WTC11 (cell line): ENCODE data around the gene SLC47A2. TPM values are rescaled to one million over a fixed set of nuclear protein-coding genes. Genes with fewer than 3 reads are reported as not detected.

ENCODE experiments used
- ATAC-seq: fragments of 200-7000 bp; cut with Tn5 transposase; 2 replicates; pipeline ENCODE4 v1.10.0; 2021; ENCODE audit warnings: mild to moderate bottlenecking, moderate library complexity
- CTCF ChIA-PET: fragments of 300-600 bp; sonication (Branson Sonifier 250); formaldehyde crosslinking; loops from one replicate; lab custom pipeline; 2021; ENCODE audit warnings: antibody characterized with exemption; lab: Charles Lee
- POLR2A ChIA-PET: fragments of 350-600 bp; sonication (Branson Sonifier 250); formaldehyde crosslinking; loops from one replicate; lab custom pipeline; 2021; ENCODE audit warnings: antibody characterized with exemption; lab: Charles Lee
- DNase-seq: peaks from one replicate; pipeline ENCODE4 v3.0.0; 2021; ENCODE audit warnings: low spot score
- H3K27ac Mint-ChIP-seq: 2 replicates; pipeline ENCODE4 v1.8.0; 2021; ENCODE audit warnings: mixed read lengths
- H3K27me3 Mint-ChIP-seq: 2 replicates; pipeline ENCODE4 v1.8.0; 2021; ENCODE audit warnings: low read depth, mild to moderate bottlenecking, moderate library complexity, mixed read lengths
- H3K36me3 Mint-ChIP-seq: 2 replicates; pipeline ENCODE4 v1.8.0; 2021; ENCODE audit warnings: mixed read lengths
- H3K4me1 Mint-ChIP-seq: 2 replicates; pipeline ENCODE4 v1.8.0; 2022; ENCODE audit warnings: mixed read lengths
- H3K4me3 Mint-ChIP-seq: 2 replicates; pipeline ENCODE4 v1.8.0; 2021; ENCODE audit warnings: mild to moderate bottlenecking, moderate library complexity, mixed read lengths
- H3K9me3 Mint-ChIP-seq: 2 replicates; pipeline ENCODE4 v1.8.0; 2021; ENCODE audit warnings: mixed read lengths
- CBFB ChIP-seq: sonication (generic); formaldehyde crosslinking; IDR thresholded peaks from 2 replicates; pipeline ENCODE4 v1.8.1; 2022; ENCODE audit warnings: mild to moderate bottlenecking, low read depth, missing genetic modification reagents
- CREB1 ChIP-seq: sonication (generic); formaldehyde crosslinking; IDR thresholded peaks from 2 replicates; pipeline ENCODE4 v1.8.0; 2023; ENCODE audit warnings: mild to moderate bottlenecking, missing genetic modification reagents
- CREM ChIP-seq: sonication (generic); formaldehyde crosslinking; IDR thresholded peaks from 2 replicates; pipeline ENCODE4 v1.8.1; 2022; ENCODE audit warnings: mild to moderate bottlenecking, missing genetic modification reagents, moderate library complexity
- GABPB1 ChIP-seq: sonication (generic); formaldehyde crosslinking; IDR thresholded peaks from 2 replicates; pipeline ENCODE4 v1.8.1; 2023; ENCODE audit warnings: mild to moderate bottlenecking, missing genetic modification reagents
- NFATC4 ChIP-seq: fragments of 250-450 bp; sonication (Bioruptor Pico); IDR thresholded peaks from 2 replicates; pipeline ENCODE4 v1.9.0; 2021; ENCODE audit warnings: mild to moderate bottlenecking
- NFYB ChIP-seq: sonication (generic); formaldehyde crosslinking; conservative IDR thresholded peaks from 2 replicates; pipeline ENCODE4 v1.8.0; 2022; ENCODE audit warnings: low read depth, missing genetic modification reagents
- RELA ChIP-seq: sonication (generic); formaldehyde crosslinking; IDR thresholded peaks from 2 replicates; pipeline ENCODE4 v1.8.1; 2022; ENCODE audit warnings: missing genetic modification reagents, mild to moderate bottlenecking, borderline replicate concordance
- TEAD1 ChIP-seq: sonication (generic); formaldehyde crosslinking; IDR thresholded peaks from 2 replicates; pipeline ENCODE4 v1.8.0; 2022; ENCODE audit warnings: mild to moderate bottlenecking, missing genetic modification reagents
- TEAD4 ChIP-seq: sonication (generic); formaldehyde crosslinking; IDR thresholded peaks from 2 replicates; pipeline ENCODE4 v1.8.0; 2022; ENCODE audit warnings: mild to moderate bottlenecking, missing genetic modification reagents
- ZNF416 ChIP-seq: fragments of 250-450 bp; sonication (Bioruptor Pico); IDR thresholded peaks from 2 replicates; pipeline ENCODE4 v1.9.0; 2021; ENCODE audit warnings: mild to moderate bottlenecking, inconsistent platforms
- total RNA-seq: library from RNA; stranded (reverse); gene quantifications from 3 replicates; pipeline ENCODE4 v1.2.3, GENCODE V29; 2021
- TF ChIP-seq, protein P1 (sequence below): sonication (generic); formaldehyde crosslinking; IDR thresholded peaks from 2 replicates; pipeline ENCODE4 v1.8.0; 2023; ENCODE audit warnings: missing genetic modification reagents
- TF ChIP-seq, protein P2 (sequence below): sonication (generic); formaldehyde crosslinking; conservative IDR thresholded peaks from 2 replicates; pipeline ENCODE4 v1.8.1; 2023; ENCODE audit warnings: mild to moderate bottlenecking, low read depth, missing genetic modification reagents, moderate library complexity
- TF ChIP-seq, protein P3 (sequence below): sonication (generic); formaldehyde crosslinking; IDR thresholded peaks from 2 replicates; pipeline ENCODE4 v1.8.0; 2022; ENCODE audit warnings: mild to moderate bottlenecking, missing genetic modification reagents
- TF ChIP-seq, protein P4 (sequence below): sonication (generic); formaldehyde crosslinking; IDR thresholded peaks from 2 replicates; pipeline ENCODE4 v1.8.1; 2023; ENCODE audit warnings: mild to moderate bottlenecking, missing genetic modification reagents, borderline replicate concordance

The SLC47A2 gene
- total RNA-seq, 1 experiment from 2014 or later: not detected

DNA sequence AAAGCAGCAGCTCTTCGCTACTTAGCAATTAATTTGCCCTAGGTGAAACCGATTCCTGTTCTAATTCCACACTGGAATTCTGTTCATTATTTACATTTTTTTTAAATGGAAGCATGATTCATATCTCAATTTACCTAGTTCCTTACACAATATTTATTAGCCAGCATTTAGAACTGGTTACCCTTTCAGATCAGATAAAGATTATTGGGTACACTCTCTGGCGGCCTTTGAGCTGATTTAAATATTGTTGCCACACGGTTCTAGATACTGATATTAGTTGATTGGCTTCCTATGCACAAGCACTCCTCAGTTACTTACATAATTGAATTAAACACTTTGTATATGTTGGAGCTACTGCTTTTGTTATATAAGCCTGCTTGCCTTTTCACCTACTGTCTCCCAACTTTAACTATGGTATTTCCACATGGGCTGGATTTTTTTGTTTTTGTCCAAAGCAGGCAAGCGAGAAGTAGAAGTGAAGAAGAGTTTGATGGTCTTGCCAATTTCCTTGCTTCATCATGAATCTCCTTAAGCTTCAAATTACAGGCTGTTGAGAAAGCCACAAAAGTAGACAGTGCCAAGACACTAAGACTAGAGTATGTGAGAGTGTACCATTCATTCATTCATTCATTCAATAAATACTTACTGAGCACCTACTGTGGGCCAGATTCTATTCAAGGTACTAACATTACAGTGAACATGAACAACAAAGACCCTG is 71.7 kb downstream of the SLC47A2 start:
- POLR2A ChIA-PET: no interaction called here
- peaks cover 54% of the 10 kb centered on the region for H3K4me1 Mint-ChIP-seq
- no peak for ATAC-seq
- H3K36me3 Mint-ChIP-seq: no peaks in the 10 kb centered on the region
- no peaks in the 10 kb centered on the region for H3K9me3 Mint-ChIP-seq
- H3K4me3 Mint-ChIP-seq: no peak overlapping the region
- TF ChIP-seq CREB1 (CRISPR knock-in tag) (no peak), NFATC4 (no peak)
- CTCF ChIA-PET: interaction anchor here (0.9 to 1.8 kb wide), 3 partner anchors 30 to 74 kb away, joined by 3 to 6 read pairs (median 4); no protein-coding TSS in a partner anchor
- DNase-seq: no peak
- H3K27ac Mint-ChIP-seq: no peak overlapping the region
- peaks cover 8% of the 10 kb centered on the region for H3K27me3 Mint-ChIP-seq

DNA sequence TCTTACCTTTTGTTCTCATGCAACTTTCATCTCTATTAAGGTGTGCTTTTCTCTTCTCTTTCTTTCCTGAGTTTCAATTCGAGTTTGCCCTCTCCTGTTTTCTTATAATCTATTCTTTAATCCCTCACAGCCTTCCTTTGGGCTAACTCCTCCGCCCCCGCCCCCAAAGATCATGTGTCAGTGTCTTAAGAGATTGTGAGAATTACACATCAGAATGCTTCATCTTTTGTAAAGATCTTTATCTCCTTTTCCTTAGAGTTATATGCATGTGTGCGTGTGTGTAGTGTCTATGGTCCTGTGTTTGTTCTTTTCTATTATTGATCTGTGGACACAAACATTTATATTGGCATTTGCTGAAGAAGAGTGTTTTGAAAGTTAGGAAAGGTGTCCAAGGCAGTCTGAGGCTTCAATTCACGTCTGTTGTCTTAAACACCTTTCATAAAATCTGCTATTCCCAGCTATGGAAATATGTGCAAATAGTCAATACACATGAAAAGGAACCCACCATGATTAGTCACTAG is 74.0 kb downstream of the SLC47A2 start:
- no peaks in the 10 kb centered on the region for H3K36me3 Mint-ChIP-seq
- POLR2A ChIA-PET: interaction anchor here (0.6 to 0.7 kb wide), 2 partner anchors 86 to 302 kb away, joined by 4 to 7 read pairs; no protein-coding TSS in a partner anchor
- no peak for DNase-seq
- H3K9me3 Mint-ChIP-seq: peaks cover 4% of the 10 kb centered on the region; the same call in 1 of the 2 replicates
- CTCF ChIA-PET: interaction anchor here (0.9 to 1.8 kb wide), 5 partner anchors 8 to 280 kb away, joined by 3 to 7 read pairs (median 4); partner anchors contain the start of gene B9D1
- H3K4me3 Mint-ChIP-seq: no peak overlapping the region
- H3K4me1 Mint-ChIP-seq: peaks cover 42% of the 10 kb centered on the region
- H3K27me3 Mint-ChIP-seq: peaks cover 8% of the 10 kb centered on the region
- no peak overlapping the region for H3K27ac Mint-ChIP-seq
- TF ChIP-seq, protein P1, sequence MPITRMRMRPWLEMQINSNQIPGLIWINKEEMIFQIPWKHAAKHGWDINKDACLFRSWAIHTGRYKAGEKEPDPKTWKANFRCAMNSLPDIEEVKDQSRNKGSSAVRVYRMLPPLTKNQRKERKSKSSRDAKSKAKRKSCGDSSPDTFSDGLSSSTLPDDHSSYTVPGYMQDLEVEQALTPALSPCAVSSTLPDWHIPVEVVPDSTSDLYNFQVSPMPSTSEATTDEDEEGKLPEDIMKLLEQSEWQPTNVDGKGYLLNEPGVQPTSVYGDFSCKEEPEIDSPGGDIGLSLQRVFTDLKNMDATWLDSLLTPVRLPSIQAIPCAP (CRISPR knock-in tag): no peak
- no peak for TF ChIP-seq TEAD1 (CRISPR knock-in tag)
- TF ChIP-seq, protein P2, sequence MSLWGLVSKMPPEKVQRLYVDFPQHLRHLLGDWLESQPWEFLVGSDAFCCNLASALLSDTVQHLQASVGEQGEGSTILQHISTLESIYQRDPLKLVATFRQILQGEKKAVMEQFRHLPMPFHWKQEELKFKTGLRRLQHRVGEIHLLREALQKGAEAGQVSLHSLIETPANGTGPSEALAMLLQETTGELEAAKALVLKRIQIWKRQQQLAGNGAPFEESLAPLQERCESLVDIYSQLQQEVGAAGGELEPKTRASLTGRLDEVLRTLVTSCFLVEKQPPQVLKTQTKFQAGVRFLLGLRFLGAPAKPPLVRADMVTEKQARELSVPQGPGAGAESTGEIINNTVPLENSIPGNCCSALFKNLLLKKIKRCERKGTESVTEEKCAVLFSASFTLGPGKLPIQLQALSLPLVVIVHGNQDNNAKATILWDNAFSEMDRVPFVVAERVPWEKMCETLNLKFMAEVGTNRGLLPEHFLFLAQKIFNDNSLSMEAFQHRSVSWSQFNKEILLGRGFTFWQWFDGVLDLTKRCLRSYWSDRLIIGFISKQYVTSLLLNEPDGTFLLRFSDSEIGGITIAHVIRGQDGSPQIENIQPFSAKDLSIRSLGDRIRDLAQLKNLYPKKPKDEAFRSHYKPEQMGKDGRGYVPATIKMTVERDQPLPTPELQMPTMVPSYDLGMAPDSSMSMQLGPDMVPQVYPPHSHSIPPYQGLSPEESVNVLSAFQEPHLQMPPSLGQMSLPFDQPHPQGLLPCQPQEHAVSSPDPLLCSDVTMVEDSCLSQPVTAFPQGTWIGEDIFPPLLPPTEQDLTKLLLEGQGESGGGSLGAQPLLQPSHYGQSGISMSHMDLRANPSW: no peak
- TF ChIP-seq, protein P3, sequence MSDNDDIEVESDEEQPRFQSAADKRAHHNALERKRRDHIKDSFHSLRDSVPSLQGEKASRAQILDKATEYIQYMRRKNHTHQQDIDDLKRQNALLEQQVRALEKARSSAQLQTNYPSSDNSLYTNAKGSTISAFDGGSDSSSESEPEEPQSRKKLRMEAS (CRISPR knock-in tag): no peak
- no peak for TF ChIP-seq NFATC4
- TF ChIP-seq NFYB (CRISPR knock-in tag): no peak
- no peak for ATAC-seq

DNA sequence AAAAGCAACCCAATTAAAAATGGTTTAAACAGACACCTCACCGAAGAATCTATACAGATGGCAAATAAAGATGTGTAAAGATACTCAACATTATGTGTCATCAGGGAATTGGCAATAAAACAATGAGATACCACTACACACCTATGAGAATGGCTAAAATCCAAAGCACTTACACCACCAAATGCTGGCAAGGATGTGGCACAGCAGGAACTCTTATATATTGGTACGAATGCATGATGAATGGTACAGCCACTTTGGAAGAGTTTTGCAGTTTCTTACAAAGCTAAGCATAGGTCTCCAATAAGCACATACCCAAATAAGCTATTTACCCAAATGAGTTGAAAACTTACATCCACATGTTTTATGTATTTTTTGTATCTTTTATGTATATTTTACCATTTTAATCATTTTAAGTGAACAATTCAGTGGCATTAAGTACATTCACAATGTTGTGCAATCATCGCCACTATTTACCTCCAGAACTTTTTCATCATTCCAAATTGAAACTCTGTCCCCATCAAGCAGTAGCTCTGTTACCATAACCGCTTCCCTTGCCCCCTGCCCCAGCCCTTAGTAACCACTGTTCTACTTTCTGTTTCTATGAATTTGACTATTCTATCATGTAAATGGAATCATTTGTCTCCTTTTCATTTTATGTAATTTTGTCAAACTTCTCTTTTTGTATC is 74.6 kb downstream of the SLC47A2 start:
- no peak overlapping the region for H3K4me3 Mint-ChIP-seq
- no peaks in the 10 kb centered on the region for H3K36me3 Mint-ChIP-seq
- no peak for DNase-seq
- H3K9me3 Mint-ChIP-seq: peaks cover 8% of the 10 kb centered on the region
- ChIA-PET POLR2A (interaction anchor here (0.6 kb wide), 1 partner anchor 32 kb away, joined by 3 read pairs; no protein-coding TSS in a partner anchor), CTCF (interaction anchor here (1.3 to 1.8 kb wide), 4 partner anchors 62 to 279 kb away, joined by 3 to 7 read pairs (median 4); partner anchors contain the start of gene B9D1)
- H3K27ac Mint-ChIP-seq: no peak overlapping the region
- H3K27me3 Mint-ChIP-seq: peaks cover 8% of the 10 kb centered on the region
- no peak for TF ChIP-seq RELA (CRISPR knock-in tag)
- TF ChIP-seq, protein P3 (CRISPR knock-in tag): no peak
- no peak for TF ChIP-seq TEAD4
- TF ChIP-seq, protein P4, sequence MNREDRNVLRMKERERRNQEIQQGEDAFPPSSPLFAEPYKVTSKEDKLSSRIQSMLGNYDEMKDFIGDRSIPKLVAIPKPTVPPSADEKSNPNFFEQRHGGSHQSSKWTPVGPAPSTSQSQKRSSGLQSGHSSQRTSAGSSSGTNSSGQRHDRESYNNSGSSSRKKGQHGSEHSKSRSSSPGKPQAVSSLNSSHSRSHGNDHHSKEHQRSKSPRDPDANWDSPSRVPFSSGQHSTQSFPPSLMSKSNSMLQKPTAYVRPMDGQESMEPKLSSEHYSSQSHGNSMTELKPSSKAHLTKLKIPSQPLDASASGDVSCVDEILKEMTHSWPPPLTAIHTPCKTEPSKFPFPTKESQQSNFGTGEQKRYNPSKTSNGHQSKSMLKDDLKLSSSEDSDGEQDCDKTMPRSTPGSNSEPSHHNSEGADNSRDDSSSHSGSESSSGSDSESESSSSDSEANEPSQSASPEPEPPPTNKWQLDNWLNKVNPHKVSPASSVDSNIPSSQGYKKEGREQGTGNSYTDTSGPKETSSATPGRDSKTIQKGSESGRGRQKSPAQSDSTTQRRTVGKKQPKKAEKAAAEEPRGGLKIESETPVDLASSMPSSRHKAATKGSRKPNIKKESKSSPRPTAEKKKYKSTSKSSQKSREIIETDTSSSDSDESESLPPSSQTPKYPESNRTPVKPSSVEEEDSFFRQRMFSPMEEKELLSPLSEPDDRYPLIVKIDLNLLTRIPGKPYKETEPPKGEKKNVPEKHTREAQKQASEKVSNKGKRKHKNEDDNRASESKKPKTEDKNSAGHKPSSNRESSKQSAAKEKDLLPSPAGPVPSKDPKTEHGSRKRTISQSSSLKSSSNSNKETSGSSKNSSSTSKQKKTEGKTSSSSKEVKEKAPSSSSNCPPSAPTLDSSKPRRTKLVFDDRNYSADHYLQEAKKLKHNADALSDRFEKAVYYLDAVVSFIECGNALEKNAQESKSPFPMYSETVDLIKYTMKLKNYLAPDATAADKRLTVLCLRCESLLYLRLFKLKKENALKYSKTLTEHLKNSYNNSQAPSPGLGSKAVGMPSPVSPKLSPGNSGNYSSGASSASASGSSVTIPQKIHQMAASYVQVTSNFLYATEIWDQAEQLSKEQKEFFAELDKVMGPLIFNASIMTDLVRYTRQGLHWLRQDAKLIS (CRISPR knock-in tag): no peak
- no peak for TF ChIP-seq ZNF416 (CRISPR knock-in tag)
- TF ChIP-seq CBFB: no peak
- TF ChIP-seq GABPB1: no peak
- TF ChIP-seq CREM (CRISPR knock-in tag): no peak
- TF ChIP-seq, all 79 proteins: peak for 0
- ATAC-seq: no peak
- H3K4me1 Mint-ChIP-seq: peaks cover 36% of the 10 kb centered on the region
